B cell (primary cell): ENCODE data around the gene FANCD2.
"Not testable (repeated sequence)": the region's sequence is repeated elsewhere in the genome, so short reads cannot be mapped to it uniquely, and the experiment has no call there.

Experiments
- CTCF ChIP-seq: fragments of 200-600 bp; IDR thresholded peaks from one replicate; pipeline ENCODE4 v1.8.0; 2022; ENCODE audit warnings: antibody characterized with exemption, mild to moderate bottlenecking
- EZH2 ChIP-seq: IDR thresholded peaks from 2 replicates; pipeline ENCODE4 v1.6.1; 2012; ENCODE audit warnings: borderline replicate concordance, low read depth, mild to moderate bottlenecking, moderate library complexity, low read length; ENCODE audit not compliant: insufficient read depth, poor library complexity, severe bottlenecking

GRCh38 chr3:10091387-10091786 lies 65.2 kb downstream of the FANCD2 start:
- not testable (repeated sequence) for TF ChIP-seq CTCF, EZH2
